Osteoblast (primary cell): ENCODE data around the gene PPARG. TPM values are rescaled to one million over a fixed set of nuclear protein-coding genes. Genes with fewer than 3 reads are reported as not detected.
A peak's percentile ranks its signal among the peaks of the same experiment; 100 is the strongest.

Experiments used
- DNase-seq: peaks from one replicate; pipeline ENCODE4 v3.0.0; 2011; ENCODE audit warnings: low spot score, mixed read lengths; ENCODE audit not compliant: insufficient read length; ENCODE audit errors: missing footprints
- H2AFZ ChIP-seq: 2 replicates; pipeline ENCODE4 v1.6.0; 2011; ENCODE audit warnings: mild to moderate bottlenecking, low read length
- H3K27ac ChIP-seq: 2 replicates; pipeline ENCODE4 v1.5.1; 2011; ENCODE audit warnings: mild to moderate bottlenecking, low read depth, low read length, moderate library complexity
- H3K27me3 ChIP-seq: 2 replicates; pipeline ENCODE4 v1.6.0; 2012; ENCODE audit warnings: mild to moderate bottlenecking, control low read depth, inconsistent platforms, low read length, moderate library complexity; ENCODE audit not compliant: insufficient read depth
- H3K36me3 ChIP-seq: 2 replicates; pipeline ENCODE4 v1.5.1; 2011; ENCODE audit warnings: mild to moderate bottlenecking, low read length, control low read depth, moderate library complexity; ENCODE audit not compliant: insufficient read depth
- H3K4me1 ChIP-seq: 2 replicates; pipeline ENCODE4 v1.5.1; 2011; ENCODE audit warnings: mild to moderate bottlenecking, low read length, control low read depth, moderate library complexity; ENCODE audit not compliant: insufficient read depth
- H3K4me2 ChIP-seq: 2 replicates; pipeline ENCODE4 v1.6.0; 2011; ENCODE audit warnings: mild to moderate bottlenecking, low read length; ENCODE audit not compliant: insufficient read depth
- H3K4me3 ChIP-seq: fragments of 200-600 bp; sonication (generic); 3 replicates; pipeline ENCODE4 v1.5.1; 2012; ENCODE audit warnings: mild to moderate bottlenecking, low read length, inconsistent platforms; ENCODE audit not compliant: insufficient read depth
- H3K79me2 ChIP-seq: 2 replicates; pipeline ENCODE4 v1.6.0; 2012; ENCODE audit warnings: mild to moderate bottlenecking, low read length, control low read depth, inconsistent platforms; ENCODE audit not compliant: insufficient read depth
- H3K9me3 ChIP-seq: 2 replicates; pipeline ENCODE4 v1.5.1; 2011; ENCODE audit warnings: low read depth, low read length, control low read depth
- H4K20me1 ChIP-seq: 2 replicates; pipeline ENCODE4 v1.6.0; 2012; ENCODE audit warnings: mild to moderate bottlenecking, low read length, control low read depth; ENCODE audit not compliant: insufficient read depth
- total RNA-seq: library from RNA; depleted of rRNA; stranded (reverse); fragments of >200 nt; gene quantifications from 2 replicates; pipeline ENCODE4 v1.2.3, GENCODE V29; 2012
- TF ChIP-seq, protein P1 (sequence below): IDR thresholded peaks from 2 replicates; pipeline ENCODE4 v1.5.1; 2011; ENCODE audit warnings: mild to moderate bottlenecking, low read depth, low read length, moderate library complexity; ENCODE audit errors: extremely low read depth

Gene PPARG
- total RNA-seq, 1 donor: 7.2 TPM

DNA sequence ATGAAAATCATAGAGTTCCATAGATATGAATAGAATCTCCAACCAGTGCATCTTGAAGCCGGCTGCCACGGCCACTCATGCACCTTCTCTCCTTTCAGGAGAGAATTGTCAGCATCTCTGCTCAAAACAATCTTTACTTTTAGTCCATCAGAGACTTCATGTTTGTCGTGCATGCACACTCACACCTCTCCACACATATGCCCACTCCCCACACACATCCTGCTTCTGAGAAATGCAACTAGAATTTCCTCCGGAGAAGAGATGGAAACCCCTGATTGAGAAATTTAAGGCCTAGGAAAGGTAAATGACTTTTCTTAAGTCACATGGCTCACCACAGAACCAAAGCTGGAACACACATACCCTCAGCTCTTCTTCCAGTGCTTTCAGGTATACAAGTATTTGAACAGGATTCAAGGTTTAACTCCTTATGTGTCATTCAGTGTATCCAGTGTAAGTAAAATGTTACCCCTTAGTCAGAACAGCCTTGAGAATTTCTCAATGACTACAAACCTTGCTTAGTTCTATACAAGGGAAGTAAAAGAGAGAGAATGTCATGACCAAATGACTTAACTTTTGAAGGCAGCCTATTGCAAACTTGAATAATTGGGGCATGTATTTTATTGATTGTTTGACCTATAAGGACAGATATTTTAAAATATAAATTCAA is 126.3 kb downstream of the PPARG start:
- no peak overlapping the region for H2AFZ ChIP-seq
- TF ChIP-seq, protein P1, sequence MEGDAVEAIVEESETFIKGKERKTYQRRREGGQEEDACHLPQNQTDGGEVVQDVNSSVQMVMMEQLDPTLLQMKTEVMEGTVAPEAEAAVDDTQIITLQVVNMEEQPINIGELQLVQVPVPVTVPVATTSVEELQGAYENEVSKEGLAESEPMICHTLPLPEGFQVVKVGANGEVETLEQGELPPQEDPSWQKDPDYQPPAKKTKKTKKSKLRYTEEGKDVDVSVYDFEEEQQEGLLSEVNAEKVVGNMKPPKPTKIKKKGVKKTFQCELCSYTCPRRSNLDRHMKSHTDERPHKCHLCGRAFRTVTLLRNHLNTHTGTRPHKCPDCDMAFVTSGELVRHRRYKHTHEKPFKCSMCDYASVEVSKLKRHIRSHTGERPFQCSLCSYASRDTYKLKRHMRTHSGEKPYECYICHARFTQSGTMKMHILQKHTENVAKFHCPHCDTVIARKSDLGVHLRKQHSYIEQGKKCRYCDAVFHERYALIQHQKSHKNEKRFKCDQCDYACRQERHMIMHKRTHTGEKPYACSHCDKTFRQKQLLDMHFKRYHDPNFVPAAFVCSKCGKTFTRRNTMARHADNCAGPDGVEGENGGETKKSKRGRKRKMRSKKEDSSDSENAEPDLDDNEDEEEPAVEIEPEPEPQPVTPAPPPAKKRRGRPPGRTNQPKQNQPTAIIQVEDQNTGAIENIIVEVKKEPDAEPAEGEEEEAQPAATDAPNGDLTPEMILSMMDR: no peak
- no peaks in the 10 kb centered on the region for H3K36me3 ChIP-seq
- H3K27ac ChIP-seq: no peak overlapping the region
- H3K4me2 ChIP-seq: no peak overlapping the region
- no peaks in the 10 kb centered on the region for H3K27me3 ChIP-seq
- peaks cover 4% of the 10 kb centered on the region for H3K4me1 ChIP-seq
- H3K9me3 ChIP-seq: no peaks in the 10 kb centered on the region
- DNase-seq: no peak
- H4K20me1 ChIP-seq: no peaks in the 10 kb centered on the region
- H3K4me3 ChIP-seq: no peak overlapping the region
- H3K79me2 ChIP-seq: no peaks in the 10 kb centered on the region

GRCh38 chr3:12416731-12417130 is 127.9 kb downstream of the PPARG start:
- H2AFZ ChIP-seq: no peak overlapping the region
- no peaks in the 10 kb centered on the region for H3K36me3 ChIP-seq
- no peaks in the 10 kb centered on the region for H3K27me3 ChIP-seq
- TF ChIP-seq, protein P1: no peak
- H3K4me3 ChIP-seq: no peak overlapping the region
- H4K20me1 ChIP-seq: no peaks in the 10 kb centered on the region
- H3K4me1 ChIP-seq: peaks cover 20% of the 10 kb centered on the region
- no peak overlapping the region for H3K27ac ChIP-seq
- H3K4me2 ChIP-seq: no peak overlapping the region
- H3K79me2 ChIP-seq: no peaks in the 10 kb centered on the region
- no peaks in the 10 kb centered on the region for H3K9me3 ChIP-seq
- DNase-seq: no peak

DNA sequence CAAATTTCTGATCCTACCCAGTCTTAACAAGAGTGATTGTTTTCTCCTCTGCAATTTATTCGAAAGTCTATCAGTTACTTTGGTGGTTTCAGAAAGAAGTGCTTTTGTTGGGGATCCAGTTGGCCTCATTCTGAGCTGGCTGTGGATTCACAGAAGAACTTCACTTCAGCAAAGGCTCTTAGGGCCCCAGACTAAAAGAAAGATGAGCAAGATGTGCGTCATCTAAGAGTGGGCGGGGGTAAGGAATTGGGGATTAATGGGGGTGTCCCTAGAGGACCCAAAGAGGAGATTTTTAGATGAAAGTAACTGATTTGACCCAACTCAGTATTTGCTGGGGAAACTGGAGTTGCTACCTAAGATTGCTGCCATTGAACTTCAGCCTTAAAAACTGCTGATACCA is 131.5 kb downstream of the PPARG start:
- Histone ChIP-seq H2AFZ (no peak overlapping the region), H3K4me1 (peaks cover 41% of the 10 kb centered on the region), H3K36me3 (no peaks in the 10 kb centered on the region), H3K27me3 (no peaks in the 10 kb centered on the region), H3K4me3 (no peak overlapping the region), H3K27ac (no peak overlapping the region), H4K20me1 (no peaks in the 10 kb centered on the region), H3K79me2 (no peaks in the 10 kb centered on the region), H3K4me2 (peak overlapping the region; percentile 24), H3K9me3 (no peaks in the 10 kb centered on the region)
- TF ChIP-seq, protein P1: no peak
- DNase-seq: peak; percentile 18

GRCh38 chr3:12421132-12421531 is 132.3 kb downstream of the PPARG start:
- H3K27ac ChIP-seq: no peak overlapping the region
- no peaks in the 10 kb centered on the region for H3K36me3 ChIP-seq
- peaks cover 41% of the 10 kb centered on the region for H3K4me1 ChIP-seq
- H2AFZ ChIP-seq: no peak overlapping the region
- H3K4me3 ChIP-seq: no peak overlapping the region
- H3K4me2 ChIP-seq: no peak overlapping the region
- H3K9me3 ChIP-seq: no peaks in the 10 kb centered on the region
- no peaks in the 10 kb centered on the region for H3K27me3 ChIP-seq
- H3K79me2 ChIP-seq: no peaks in the 10 kb centered on the region
- TF ChIP-seq, protein P1: no peak
- DNase-seq: peak; percentile 29
- H4K20me1 ChIP-seq: no peaks in the 10 kb centered on the region
